ENCODE results near the gene PRAMEF12. TPM values are rescaled to one million over a fixed set of nuclear protein-coding genes. Genes with fewer than 3 reads are reported as not detected.

The PRAMEF12 gene
- total RNA-seq, 1 donor from 2014 or later = not detected

GRCh38 chr1:12761781-12762180 is 11.8 kb upstream of the PRAMEF12 start:
- no peak overlapping the region for H3K4me3 Mint-ChIP-seq
- TF ChIP-seq CTCF (IDR thresholded peaks at IDR 0.05) (no peak), EZH2phosphoT487 (IDR thresholded peaks at IDR 0.05) (no peak), EZH2 (IDR thresholded peaks at IDR 0.05) (no peak)

GRCh38 chr1:12762766-12763165 is 10.8 kb upstream of the PRAMEF12 start:
- no peaks in the 10 kb centered on the region for H3K4me1 Mint-ChIP-seq
- H3K36me3 Mint-ChIP-seq = no peaks in the 10 kb centered on the region
- no peak overlapping the region for H3K4me3 ChIP-seq
- H3K9ac ChIP-seq = no peak overlapping the region
- H3K27me3 ChIP-seq = no peaks in the 10 kb centered on the region
- H3K9me3 ChIP-seq (ENCODE audit: low read depth) = no peaks in the 10 kb centered on the region
- H3K27ac Mint-ChIP-seq = no peak overlapping the region
- H3K27me3 Mint-ChIP-seq (ENCODE audit: insufficient read depth, low read depth) = peaks cover 5% of the 10 kb centered on the region
- no peaks in the 10 kb centered on the region for H3K36me3 ChIP-seq
- no peaks in the 10 kb centered on the region for H3F3A ChIP-seq (ENCODE audit: low read depth)
- H3K4me1 ChIP-seq = no peaks in the 10 kb centered on the region
- no peak overlapping the region for H2AFZ ChIP-seq (replicated peaks)
- no peaks in the 10 kb centered on the region for H3K9me3 Mint-ChIP-seq
- TF ChIP-seq EZH2phosphoT487 (IDR thresholded peaks at IDR 0.05) (no peak), CTCF (IDR thresholded peaks at IDR 0.05) (no peak), EZH2 (IDR thresholded peaks at IDR 0.05) (no peak)
- no peak overlapping the region for H3K4me2 ChIP-seq
- no peak overlapping the region for H3K27ac ChIP-seq
- no peaks in the 10 kb centered on the region for H4K20me1 ChIP-seq (ENCODE audit: low read depth)
- no peak overlapping the region for H3K4me3 Mint-ChIP-seq
- no peaks in the 10 kb centered on the region for H3K79me2 ChIP-seq (ENCODE audit: low read depth)
- no peak for DNase-seq (ENCODE audit: low spot score)

More at GRCh38 chr1:12761781-12762180, 11.8 kb upstream of the PRAMEF12 start:
- H3K27ac Mint-ChIP-seq = no peak overlapping the region
- Histone ChIP-seq H3F3A (ENCODE audit: low read depth) (no peaks in the 10 kb centered on the region), H3K79me2 (ENCODE audit: low read depth) (no peaks in the 10 kb centered on the region), H3K4me1 (no peaks in the 10 kb centered on the region), H4K20me1 (ENCODE audit: low read depth) (no peaks in the 10 kb centered on the region), H3K9ac (no peak overlapping the region), H3K9me3 (ENCODE audit: low read depth) (no peaks in the 10 kb centered on the region), H3K4me2 (no peak overlapping the region), H3K36me3 (no peaks in the 10 kb centered on the region), H2AFZ (replicated peaks) (no peak overlapping the region), H3K27me3 (no peaks in the 10 kb centered on the region), H3K4me3 (no peak overlapping the region), H3K27ac (no peak overlapping the region)
- H3K9me3 Mint-ChIP-seq = no peaks in the 10 kb centered on the region
- H3K4me1 Mint-ChIP-seq = no peaks in the 10 kb centered on the region
- peaks cover 5% of the 10 kb centered on the region for H3K27me3 Mint-ChIP-seq (ENCODE audit: insufficient read depth, low read depth)
- no peak for DNase-seq (ENCODE audit: low spot score)
- H3K36me3 Mint-ChIP-seq = no peaks in the 10 kb centered on the region

GRCh38 chr1:12763479-12763878 is 10.1 kb upstream of the PRAMEF12 start:
- H3K9ac ChIP-seq = no peak overlapping the region
- H3K9me3 ChIP-seq (ENCODE audit: low read depth) = no peaks in the 10 kb centered on the region
- H3K79me2 ChIP-seq (ENCODE audit: low read depth) = no peaks in the 10 kb centered on the region
- H3K4me1 Mint-ChIP-seq = no peaks in the 10 kb centered on the region
- H3K4me2 ChIP-seq = no peak overlapping the region
- TF ChIP-seq CTCF (IDR thresholded peaks at IDR 0.05) (no peak), EZH2 (IDR thresholded peaks at IDR 0.05) (no peak), EZH2phosphoT487 (IDR thresholded peaks at IDR 0.05) (no peak)
- no peaks in the 10 kb centered on the region for H3K4me1 ChIP-seq
- H3K27ac ChIP-seq = no peak overlapping the region
- H3K36me3 Mint-ChIP-seq = no peaks in the 10 kb centered on the region
- H3K27me3 ChIP-seq = no peaks in the 10 kb centered on the region
- no peaks in the 10 kb centered on the region for H3F3A ChIP-seq (ENCODE audit: low read depth)
- no peak overlapping the region for H2AFZ ChIP-seq (replicated peaks)
- no peak overlapping the region for H3K4me3 ChIP-seq
- no peak overlapping the region for H3K27ac Mint-ChIP-seq
- no peaks in the 10 kb centered on the region for H3K36me3 ChIP-seq
- no peak overlapping the region for H3K4me3 Mint-ChIP-seq
- DNase-seq (ENCODE audit: low spot score) = no peak
- peaks cover 5% of the 10 kb centered on the region for H3K27me3 Mint-ChIP-seq (ENCODE audit: insufficient read depth, low read depth)
- H3K9me3 Mint-ChIP-seq = no peaks in the 10 kb centered on the region
- no peaks in the 10 kb centered on the region for H4K20me1 ChIP-seq (ENCODE audit: low read depth)

Measured in neural progenitor cell (in vitro differentiated cells).